GM10266 (cell line): Measurements from ENCODE around the gene NDUFA12.

Experiments
- DNase-seq: peaks from one replicate; pipeline ENCODE4 v3.0.0; 2012; ENCODE audit errors: extremely low spot score
- CTCF ChIP-seq: IDR thresholded peaks from 2 replicates; pipeline ENCODE4 v1.5.1; 2012; ENCODE audit warnings: mild to moderate bottlenecking, low read depth; ENCODE audit not compliant: control insufficient read depth, insufficient read depth; ENCODE audit errors: missing control alignments

Gene NDUFA12

GRCh38 chr12:94983321-94983720, 20.2 kb downstream of the NDUFA12 start:
- DNase-seq: no peak
- no peak for TF ChIP-seq CTCF

- DNase-seq: no peak
- no peak for TF ChIP-seq CTCF
Observed at GRCh38 chr12:94982456-94982855, 21.0 kb downstream of the NDUFA12 start.

GRCh38 chr12:94980577-94980976, 22.9 kb downstream of the NDUFA12 start:
- TF ChIP-seq CTCF: no peak
- no peak for DNase-seq

GRCh38 chr12:94979941-94980340, 23.6 kb downstream of the NDUFA12 start:
- no peak for TF ChIP-seq CTCF
- no peak for DNase-seq

GRCh38 chr12:94977766-94978468, 25.6 kb downstream of the NDUFA12 start:
- no peak for DNase-seq
- TF ChIP-seq CTCF: no peak

- TF ChIP-seq CTCF: no peak
Observed at GRCh38 chr12:94973221-94973620, 30.3 kb downstream of the NDUFA12 start.

GRCh38 chr12:94972795-94973194, 30.7 kb downstream of the NDUFA12 start:
- TF ChIP-seq CTCF: no peak
- no peak for DNase-seq

More at GRCh38 chr12:94973221-94973620, 30.3 kb downstream of the NDUFA12 start:
- DNase-seq: no peak
